LHCN-M2 (cell line): Measurements from ENCODE around the gene KCNJ5. TPM values are rescaled to one million over a fixed set of nuclear protein-coding genes. Genes with fewer than 3 reads are reported as not detected.

Experiments used
- DNase-seq: peaks from one replicate; pipeline ENCODE4 v3.0.0-alpha.2; 2012; ENCODE audit warnings: low read depth
- polyA plus RNA-seq: library from polyadenylated mRNA; unstranded; fragments of >200 nt; gene quantifications from one replicate; pipeline ENCODE4 v1.2.1, GENCODE V29; 2012; ENCODE audit warnings: missing spikeins
- total RNA-seq: library from RNA; depleted of rRNA; stranded (reverse); fragments of >200 nt; gene quantifications from 2 replicates; pipeline ENCODE4 v1.2.3, GENCODE V29; 2014; rRNA removed

The KCNJ5 gene
- 0.06 and 0.29 TPM in 2 replicates for total RNA-seq
- polyA plus RNA-seq, result 0.06 TPM

GRCh38 chr11:128890543-128891368 lies at the start of gene KCNJ5:
Gene KCNJ5, plus strand, starts transcription at chr11:128891356. Its CDS starts 19,918 bp downstream, at chr11:128911274.
- DNase-seq, result no peak

- no peak for DNase-seq
Observed at GRCh38 chr11:128841461-128842072, 49.6 kb upstream of the KCNJ5 start.

- DNase-seq, result no peak
Observed at GRCh38 chr11:128843198-128843785, 47.9 kb upstream of the KCNJ5 start.

GRCh38 chr11:128845334-128845780 lies 45.8 kb upstream of the KCNJ5 start:
- no peak for DNase-seq

- no peak for DNase-seq
Observed at GRCh38 chr11:128846985-128847384, 44.2 kb upstream of the KCNJ5 start.

- peak; percentile 16 for DNase-seq
Observed at GRCh38 chr11:128848815-128849455, 42.2 kb upstream of the KCNJ5 start.

GRCh38 chr11:128852327-128853023 lies 38.7 kb upstream of the KCNJ5 start:
- DNase-seq, result no peak

- no peak for DNase-seq
Observed at GRCh38 chr11:128853559-128853958, 37.6 kb upstream of the KCNJ5 start.

- DNase-seq, result no peak
Observed at GRCh38 chr11:128854841-128855240, 36.3 kb upstream of the KCNJ5 start.

- no peak for DNase-seq
Observed at GRCh38 chr11:128856241-128856640, 34.9 kb upstream of the KCNJ5 start.

GRCh38 chr11:128857341-128857740 lies 33.8 kb upstream of the KCNJ5 start:
- DNase-seq, result no peak

- no peak for DNase-seq
Observed at GRCh38 chr11:128859563-128860441, 31.4 kb upstream of the KCNJ5 start.

- DNase-seq, result peak; percentile 73
Observed at GRCh38 chr11:128860571-128861361, 30.4 kb upstream of the KCNJ5 start.

- no peak for DNase-seq
Observed at GRCh38 chr11:128862406-128862805, 28.8 kb upstream of the KCNJ5 start.

GRCh38 chr11:128862908-128863660 lies 28.1 kb upstream of the KCNJ5 start:
- DNase-seq, result peak; percentile 53

GRCh38 chr11:128865490-128865889 lies 25.7 kb upstream of the KCNJ5 start:
- no peak for DNase-seq

GRCh38 chr11:128867277-128867676 lies 23.9 kb upstream of the KCNJ5 start, which contains the start of gene KCNJ1:
Gene KCNJ1, minus strand, starts transcription at chr11:128867296. Its CDS starts 27,053 bp downstream, at chr11:128840243.
- DNase-seq, result no peak

GRCh38 chr11:128868841-128869671 lies 22.1 kb upstream of the KCNJ5 start:
- no peak for DNase-seq
